GM13977 (cell line): ENCODE data around the gene THAP8.
A peak's percentile ranks its signal among the peaks of the same experiment; 100 is the strongest.

Experiments used
- DNase-seq: peaks from one replicate; pipeline ENCODE4 v3.0.0; 2012; ENCODE audit warnings: low spot score
- CTCF ChIP-seq: IDR thresholded peaks from 2 replicates; pipeline ENCODE4 v1.5.1; 2012; ENCODE audit warnings: mild to moderate bottlenecking, control low read depth; ENCODE audit not compliant: insufficient read depth; ENCODE audit errors: extremely low read depth, missing control alignments
- in situ Hi-C: fragments of 300-500 bp; cut with MboI; formaldehyde crosslinking; loops from one replicate; pipeline ENCODE4 v1.12.0; 2022; ENCODE audit warnings: low sequenced_read_pairs, low pct_unique_long_range_greater_than_20kb, mixed read lengths, inconsistent platforms; ENCODE audit not compliant: unreplicated experiment

The THAP8 gene

GRCh38 chr19:36058481-36059179 is 4.5 kb upstream of the THAP8 start:
- DNase-seq, result no peak
- TF ChIP-seq CTCF, result no peak
- in situ Hi-C loops, result no loop called here

GRCh38 chr19:36054733-36055686 is 925 bp upstream of the THAP8 start, which contains the start of gene WDR62:
TSS of gene WDR62 (plus strand) at chr19:36054897. CDS start at chr19:36054972, 75 bp downstream.
- DNase-seq, result peak; percentile 97
- in situ Hi-C loops, result no loop called here
- no peak for TF ChIP-seq CTCF

- no peak for TF ChIP-seq CTCF
- no peak for DNase-seq
- in situ Hi-C loops, result no loop called here
Observed at GRCh38 chr19:36051637-36052036, 2.4 kb downstream of the THAP8 start.

GRCh38 chr19:36051236-36051635 is 2.8 kb downstream of the THAP8 start:
- peak; percentile 33 for TF ChIP-seq CTCF
- in situ Hi-C loops, result no loop called here
- DNase-seq, result no peak

GRCh38 chr19:36049080-36049698 is 4.9 kb downstream of the THAP8 start:
- in situ Hi-C loops, result no loop called here
- DNase-seq, result no peak
- TF ChIP-seq CTCF, result no peak

- no peak for DNase-seq
- TF ChIP-seq CTCF, result no peak
- in situ Hi-C loops, result no loop called here
Observed at GRCh38 chr19:36047835-36048234, 6.2 kb downstream of the THAP8 start.
